D721Med (cell line): ENCODE measurements around the gene CCDC57.
A peak's percentile ranks its signal among the peaks of the same experiment; 100 is the strongest.

Experiments used
- DNase-seq: peaks from one replicate; pipeline ENCODE4 v3.0.0; 2011; ENCODE audit warnings: low spot score; ENCODE audit not compliant: insufficient read length
- FAIRE-seq: peaks from 2 replicates; lab custom pipeline; 2011; peaks lifted over from hg19 to GRCh38; lab: Jason Lieb, UNC
- CTCF ChIP-seq: IDR thresholded peaks from 2 replicates; pipeline ENCODE4 v1.5.1; 2012; ENCODE audit warnings: mild to moderate bottlenecking, control low read depth; ENCODE audit not compliant: insufficient read depth; ENCODE audit errors: missing control alignments

CCDC57 gene

GRCh38 chr17:82106688-82107305 lies 105.8 kb downstream of the CCDC57 start:
- TF ChIP-seq CTCF, result no peak
- FAIRE-seq (no peak), DNase-seq (no peak)

GRCh38 chr17:82105882-82106687 lies 106.6 kb downstream of the CCDC57 start:
- DNase-seq (no peak), FAIRE-seq (no peak)
- TF ChIP-seq CTCF, result no peak

GRCh38 chr17:82105417-82105881 lies 107.2 kb downstream of the CCDC57 start:
- TF ChIP-seq CTCF, result no peak
- FAIRE-seq, result no peak

GRCh38 chr17:82104797-82105416 lies 107.7 kb downstream of the CCDC57 start:
- no peak for FAIRE-seq
- no peak for DNase-seq
- no peak for TF ChIP-seq CTCF

More at GRCh38 chr17:82105417-82105881, 107.2 kb downstream of the CCDC57 start:
- DNase-seq, result no peak

GRCh38 chr17:82103553-82104451 lies 108.8 kb downstream of the CCDC57 start:
- TF ChIP-seq CTCF, result no peak
- no peak for FAIRE-seq
- peak; percentile 95 for DNase-seq

GRCh38 chr17:82101767-82102679 lies 110.6 kb downstream of the CCDC57 start:
- DNase-seq, result no peak
- FAIRE-seq, result no peak
- no peak for TF ChIP-seq CTCF
